ENCODE results near the gene TAAR2.
"Not testable (repeated sequence)": the region's sequence is repeated elsewhere in the genome, so short reads cannot be mapped to it uniquely, and the experiment has no call there.

The TAAR2 gene

DNA sequence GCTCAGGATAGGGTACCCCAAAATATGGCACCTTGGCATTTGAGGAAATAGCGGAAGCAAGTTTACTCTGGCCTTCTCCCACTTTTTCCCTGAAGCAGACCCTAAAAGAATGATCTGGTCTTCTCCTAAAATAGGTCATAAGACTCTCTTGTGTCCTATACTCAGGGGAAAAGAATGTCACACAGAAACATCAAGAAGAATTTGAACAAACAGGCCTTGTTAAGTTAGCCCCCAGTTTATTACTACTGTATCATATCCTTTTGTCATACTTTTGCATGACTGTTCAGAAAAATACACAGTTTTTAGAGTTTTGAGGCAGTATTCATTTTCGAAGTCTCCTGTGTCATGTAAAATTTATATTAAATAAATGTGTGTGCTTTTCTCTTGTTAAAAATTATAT, 12.5 kb downstream of the TAAR2 start:
- DNase-seq, result no peak

DNA sequence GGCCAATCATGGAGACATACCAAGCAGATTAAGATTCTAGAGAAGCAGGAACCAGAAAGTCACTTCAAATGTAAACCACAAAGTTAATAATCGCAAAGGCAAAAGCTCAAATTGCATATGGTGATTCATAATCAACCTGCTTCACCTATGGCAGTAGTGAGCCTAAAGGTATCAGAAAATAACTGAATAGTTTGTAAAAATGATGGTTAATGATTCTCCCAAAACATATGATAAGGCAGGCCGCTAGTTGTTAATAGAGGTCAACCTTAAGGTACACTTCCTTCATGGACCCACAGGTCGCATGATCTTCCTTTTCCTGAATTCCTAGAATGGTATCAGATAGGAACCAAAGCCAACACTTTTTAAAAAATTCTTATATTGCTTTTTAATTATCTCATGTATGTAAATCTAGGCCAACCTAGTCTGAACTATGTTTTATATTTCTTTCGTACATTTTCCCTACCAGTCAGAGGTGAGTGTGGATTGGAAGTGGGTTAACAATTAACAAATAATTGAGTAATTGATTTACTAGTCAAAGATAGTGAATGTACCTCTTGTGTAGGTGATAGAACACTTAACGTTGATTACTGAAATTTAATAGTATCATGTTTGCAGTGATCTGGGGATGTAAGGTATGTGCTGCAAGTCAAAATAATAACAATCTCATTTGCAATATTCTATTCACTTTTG, 16.4 kb downstream of the TAAR2 start:
- DNase-seq, result no peak

DNA sequence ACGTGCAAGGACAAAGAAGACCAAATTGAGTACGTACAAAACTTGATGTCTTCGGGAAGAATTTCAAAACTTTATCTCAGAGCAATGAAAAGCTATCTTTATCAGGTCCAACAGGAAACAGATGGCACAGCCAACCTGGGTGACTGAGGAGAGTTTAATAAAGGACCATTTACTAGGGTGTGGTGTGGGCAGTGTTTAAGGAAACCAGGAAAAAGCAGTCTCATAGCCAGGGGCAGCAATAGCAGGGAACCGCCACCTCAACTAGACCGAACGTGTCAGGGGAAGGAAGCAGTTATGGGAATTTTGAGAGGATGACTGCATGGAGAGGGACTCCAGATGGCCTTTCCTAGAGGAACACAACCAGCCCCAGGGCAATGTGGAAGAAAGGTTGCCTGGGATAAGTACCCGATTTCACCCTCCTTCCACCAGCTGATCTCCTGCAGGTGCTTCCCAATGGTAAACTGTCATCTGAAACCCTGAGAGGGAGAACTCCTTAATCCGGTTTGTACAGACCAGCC, 19.4 kb downstream of the TAAR2 start:
- DNase-seq, result no peak

DNA sequence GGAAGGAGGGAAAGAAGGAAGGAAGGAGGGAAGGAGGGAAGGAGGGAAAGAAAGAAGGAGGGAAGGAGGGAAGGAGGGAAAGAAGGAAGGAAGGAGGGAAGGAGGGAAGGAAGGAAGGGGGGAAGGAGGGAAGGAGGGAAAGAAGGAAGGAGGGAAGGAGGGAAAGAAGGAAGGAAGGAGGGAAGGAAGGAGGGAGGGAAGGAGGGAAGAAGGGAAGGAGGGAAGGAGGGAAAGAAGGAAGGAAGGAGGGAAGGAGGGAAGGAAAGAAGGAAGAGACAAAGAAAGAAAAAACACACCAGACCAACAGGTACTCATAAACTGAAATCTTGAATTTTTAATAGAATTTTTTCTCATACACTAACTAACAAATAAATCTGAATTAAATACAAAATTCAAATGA, 23.2 kb downstream of the TAAR2 start:
- not testable (repeated sequence) for DNase-seq

DNA sequence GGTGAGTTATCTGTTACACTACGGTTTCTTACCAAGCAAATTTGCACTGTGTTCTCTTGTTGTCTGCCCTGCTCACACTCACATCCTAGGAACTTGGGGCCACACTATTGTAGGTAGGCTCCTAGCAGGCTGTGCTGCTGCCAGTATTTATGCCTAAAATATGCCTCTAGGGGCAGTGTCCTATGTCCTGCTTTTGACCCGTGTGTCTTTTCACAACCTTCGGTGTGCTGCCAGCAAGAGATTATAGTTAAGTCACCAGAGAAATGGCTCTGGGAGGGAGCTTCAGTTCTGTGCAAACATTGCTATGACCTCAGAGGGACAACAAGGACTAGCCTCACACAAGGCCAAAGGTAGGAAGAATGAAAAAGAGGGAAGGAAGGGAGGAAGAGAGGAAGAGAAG, 25.6 kb downstream of the TAAR2 start:
- no peak for DNase-seq

DNA sequence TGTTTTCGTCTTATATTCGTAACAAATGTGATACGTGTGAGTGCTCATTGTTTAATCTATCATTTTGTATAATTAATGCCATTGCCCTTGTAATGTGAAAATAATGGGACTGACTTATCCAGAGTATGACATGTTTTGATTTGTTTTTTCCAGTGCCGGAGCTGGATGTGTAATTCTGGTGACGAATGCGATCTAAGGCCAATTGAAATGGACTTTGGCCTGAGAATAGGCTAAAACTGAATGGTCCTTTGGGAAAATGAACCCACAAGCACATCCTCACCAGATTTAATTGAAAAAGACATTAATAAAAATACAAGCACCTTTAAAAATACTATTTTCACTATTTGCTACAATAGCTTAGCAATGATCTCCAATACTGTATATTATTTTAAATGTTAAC, 27.9 kb downstream of the TAAR2 start:
- DNase-seq, result no peak

DNA sequence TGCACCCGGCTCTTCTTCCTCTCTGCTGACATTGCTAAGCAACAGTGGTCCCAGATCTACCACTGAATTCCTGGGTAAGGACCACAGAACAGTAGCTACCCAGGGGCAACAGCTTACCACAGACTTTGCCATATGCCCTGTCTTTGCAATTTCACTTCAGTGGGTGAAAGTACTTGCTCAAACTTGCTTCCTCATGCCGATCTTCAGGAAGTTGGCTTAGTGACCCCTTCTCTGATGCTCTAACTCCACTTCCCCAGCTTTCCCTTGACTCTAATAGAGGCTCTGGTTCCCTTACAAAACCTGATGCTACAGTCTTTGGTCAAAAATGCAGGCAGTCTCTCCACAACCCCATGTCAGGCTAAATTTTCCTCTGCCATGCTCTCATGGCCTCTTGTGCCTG, 31.2 kb downstream of the TAAR2 start:
- no peak for DNase-seq

DNA sequence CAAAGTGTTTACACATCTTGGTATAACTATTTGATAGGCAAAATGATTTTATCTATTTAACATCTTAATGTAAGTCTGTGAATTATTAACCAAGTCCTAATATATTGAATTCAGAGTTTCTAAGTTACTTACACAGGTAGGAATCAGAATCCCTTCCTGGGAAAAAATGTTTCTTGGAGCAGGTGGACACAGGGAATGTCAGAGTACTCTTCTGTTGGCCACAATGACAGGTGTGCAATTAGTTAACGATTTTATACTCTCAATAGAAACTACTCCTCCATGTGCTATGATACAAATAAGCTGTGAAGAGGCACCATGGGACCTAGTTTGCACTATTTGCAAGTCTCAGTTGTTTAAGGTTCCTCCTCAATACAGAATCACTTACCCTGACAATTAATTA, 33.7 kb downstream of the TAAR2 start:
- no peak for DNase-seq

DNA sequence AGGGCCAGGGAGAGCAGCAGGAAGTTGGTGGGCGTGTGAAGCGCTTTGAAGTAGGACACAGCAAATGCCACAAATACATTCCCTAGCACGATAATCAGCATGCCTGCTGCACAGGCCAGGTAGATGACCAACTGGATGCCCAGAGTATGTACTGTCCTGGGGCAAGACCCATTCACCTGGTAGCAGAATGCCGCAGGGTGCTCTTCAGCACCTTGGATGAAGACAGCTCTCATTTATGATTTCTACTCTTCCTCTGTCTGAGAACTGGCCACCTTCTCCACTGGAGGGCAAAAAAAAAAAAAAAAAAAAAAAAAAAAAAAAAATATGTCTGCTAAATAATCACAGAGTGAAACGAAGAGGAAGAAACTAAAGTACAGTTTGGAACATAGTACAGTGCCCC, 34.6 kb downstream of the TAAR2 start, which contains the start of gene TAAR5:
TSS of gene TAAR5 (minus strand) at position 288 of the 400 bp plus-strand sequence. CDS start at position 233, 55 bp downstream.
- DNase-seq, result no peak

DNA sequence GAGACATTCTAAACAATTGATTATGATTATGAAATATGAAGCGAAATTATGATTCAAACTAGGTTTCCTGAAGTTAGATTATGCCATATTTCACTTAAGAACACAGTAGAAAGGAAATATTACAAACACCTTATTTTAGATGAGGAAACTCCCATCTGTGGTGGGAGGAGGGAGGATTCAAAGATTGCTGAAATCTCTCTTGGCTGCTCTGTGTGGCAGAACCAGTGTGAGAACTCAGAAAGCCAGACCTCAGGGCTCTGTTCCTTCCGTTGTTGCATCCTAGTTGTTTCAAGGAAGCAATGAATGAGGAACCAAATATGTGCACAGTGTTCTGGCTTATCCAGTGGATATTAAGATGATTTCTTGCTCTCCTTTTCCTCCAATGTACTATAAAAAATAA, 36.7 kb downstream of the TAAR2 start:
- DNase-seq, result no peak

DNA sequence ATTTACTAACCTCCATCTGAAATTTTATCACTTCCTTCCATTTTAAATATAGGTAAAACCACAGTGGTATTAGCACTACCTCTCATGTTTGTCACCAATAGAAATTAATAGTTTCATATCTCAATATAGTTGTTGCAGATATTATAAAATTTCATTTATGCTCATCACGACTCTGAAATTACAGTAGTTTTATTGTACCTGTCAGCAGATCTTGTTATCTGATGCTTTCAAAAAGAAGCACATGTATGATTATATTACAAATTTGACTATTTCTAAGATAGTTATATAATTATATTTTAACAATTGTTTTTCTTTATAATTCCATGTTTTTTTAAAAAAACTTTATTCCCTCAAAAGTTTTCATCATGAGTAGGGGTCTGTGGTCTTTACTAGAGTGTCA, 39.4 kb downstream of the TAAR2 start:
- no peak for DNase-seq

DNA sequence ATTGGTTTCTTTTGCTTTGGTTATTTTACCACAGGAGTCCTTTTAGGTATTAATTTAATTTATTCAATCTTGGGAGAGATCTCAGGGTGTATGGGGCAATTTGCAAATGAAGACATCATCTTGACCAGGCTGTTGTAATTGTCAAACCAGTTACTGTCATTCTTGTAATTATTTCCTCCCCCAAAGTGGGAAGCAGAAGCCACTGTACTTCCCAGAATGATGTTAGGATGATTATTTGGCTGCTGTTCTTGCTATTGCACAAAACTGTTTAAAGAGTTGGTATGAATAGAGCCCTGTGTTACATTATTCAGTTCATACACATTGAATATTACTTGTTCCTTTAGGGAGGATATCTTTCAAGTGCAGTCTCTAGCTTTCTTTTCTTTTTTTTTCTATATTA, 52.3 kb downstream of the TAAR2 start:
- no peak for DNase-seq

DNA sequence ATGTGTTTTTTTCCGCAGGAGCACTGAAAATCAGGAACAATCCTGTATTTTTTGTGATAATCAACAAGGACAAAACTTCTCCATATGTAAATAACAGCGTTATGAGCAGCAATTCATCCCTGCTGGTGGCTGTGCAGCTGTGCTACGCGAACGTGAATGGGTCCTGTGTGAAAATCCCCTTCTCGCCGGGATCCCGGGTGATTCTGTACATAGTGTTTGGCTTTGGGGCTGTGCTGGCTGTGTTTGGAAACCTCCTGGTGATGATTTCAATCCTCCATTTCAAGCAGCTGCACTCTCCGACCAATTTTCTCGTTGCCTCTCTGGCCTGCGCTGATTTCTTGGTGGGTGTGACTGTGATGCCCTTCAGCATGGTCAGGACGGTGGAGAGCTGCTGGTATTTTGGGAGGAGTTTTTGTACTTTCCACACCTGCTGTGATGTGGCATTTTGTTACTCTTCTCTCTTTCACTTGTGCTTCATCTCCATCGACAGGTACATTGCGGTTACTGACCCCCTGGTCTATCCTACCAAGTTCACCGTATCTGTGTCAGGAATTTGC, 53.8 kb downstream of the TAAR2 start, which contains the start of gene TAAR6:
TSS of gene TAAR6 (plus strand) at position 102 of the 557 bp plus-strand sequence. CDS start at position 102, 0 bp downstream.
- no peak for DNase-seq

DNA sequence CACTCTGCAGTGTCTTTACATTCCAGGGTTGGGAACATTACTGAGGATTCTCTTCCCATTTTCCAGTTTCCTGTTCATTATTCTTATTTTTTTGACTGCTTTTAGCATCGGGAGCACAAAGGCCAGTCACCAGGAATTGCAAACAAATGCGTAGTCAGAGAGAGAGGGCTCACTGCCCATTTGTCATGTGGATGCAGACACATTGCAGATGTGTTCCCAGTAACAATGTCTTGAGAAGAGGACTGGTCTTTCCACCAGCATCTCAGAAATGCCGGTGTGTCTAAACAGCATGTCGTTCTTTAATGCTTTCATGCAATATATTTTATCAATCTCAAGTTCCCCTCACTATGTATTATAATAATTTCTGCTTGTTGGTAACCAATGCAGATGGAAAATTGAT, 54.9 kb downstream of the TAAR2 start:
- no peak for DNase-seq

DNA sequence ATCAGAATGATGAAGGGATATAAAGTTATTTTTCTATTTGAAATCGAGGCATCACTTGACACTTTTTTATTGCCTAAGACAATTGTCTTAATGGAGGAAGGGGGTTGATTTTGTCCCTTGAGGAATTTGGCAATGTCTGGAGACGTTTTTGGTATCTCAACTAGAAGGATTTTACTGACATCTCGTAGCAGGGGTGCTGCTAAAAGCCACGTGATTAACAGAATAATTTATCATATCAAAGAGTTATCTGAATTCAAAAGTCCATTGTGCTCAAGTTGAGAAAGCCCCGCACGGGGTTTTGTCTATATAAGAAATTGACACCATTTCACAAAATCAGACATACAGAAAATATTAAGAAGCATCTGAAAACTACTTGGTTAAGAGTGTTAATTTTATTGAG, 55.5 kb downstream of the TAAR2 start:
- no peak for DNase-seq

DNA sequence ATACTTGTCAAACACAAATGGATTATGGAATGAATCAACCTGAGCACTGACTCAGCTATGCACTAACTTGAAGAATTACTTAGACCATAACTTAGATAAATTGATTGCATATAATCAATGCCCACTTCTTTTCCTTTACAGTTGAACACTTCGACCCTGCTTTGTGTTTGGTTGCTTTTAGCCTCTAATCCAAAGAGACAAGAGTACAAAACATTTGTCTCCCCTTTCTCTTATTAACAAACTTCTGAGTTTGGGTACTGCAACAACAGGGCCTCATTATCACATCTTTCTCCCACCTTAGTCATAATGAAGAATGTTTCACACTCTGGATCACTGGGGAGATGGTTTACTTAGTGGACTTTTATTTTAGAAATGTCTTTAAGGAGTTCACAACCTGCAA, 56.5 kb downstream of the TAAR2 start:
- no peak for DNase-seq
